Activated T-helper 1 cell treated with anti-CD3 and anti-CD28 coated beads, Interleukin-12 subunit alpha, Interleukin-12 subunit beta, Interleukin-2, Interleukin-4 antibody, amounts not matched to agents 30 ng/mL and 10 ng/mL and 1 ng/mL, durations not matched to agents 14 hours and 24 hours and 36 hours (primary cell): Measurements from ENCODE around the gene RERE. TPM values are rescaled to one million over a fixed set of nuclear protein-coding genes. Genes with fewer than 3 reads are reported as not detected.
"Not testable (repeated sequence)": the region's sequence is repeated elsewhere in the genome, so short reads cannot be mapped to it uniquely, and the experiment has no call there.

Experiments used
- DNase-seq: peaks from one replicate; pipeline ENCODE4 v3.0.0; 2021; ENCODE audit warnings: low spot score
- H3K27ac Mint-ChIP-seq: one replicate; pipeline ENCODE4 v1.8.0; 2021; ENCODE audit warnings: mild to moderate bottlenecking, mixed read lengths
- H3K27me3 Mint-ChIP-seq: one replicate; pipeline ENCODE4 v1.8.0; 2022; ENCODE audit warnings: mild to moderate bottlenecking, moderate library complexity, mixed read lengths; ENCODE audit not compliant: insufficient read depth
- H3K36me3 Mint-ChIP-seq: one replicate; pipeline ENCODE4 v1.8.0; 2021; ENCODE audit warnings: low read depth, mixed read lengths
- H3K4me1 Mint-ChIP-seq: one replicate; pipeline ENCODE4 v1.8.0; 2021; ENCODE audit warnings: low read depth, mixed read lengths
- H3K4me3 Mint-ChIP-seq: one replicate; pipeline ENCODE4 v1.8.0; 2021; ENCODE audit warnings: mild to moderate bottlenecking, moderate library complexity, mixed read lengths
- H3K9me3 Mint-ChIP-seq: one replicate; pipeline ENCODE4 v1.8.0; 2021; ENCODE audit warnings: mixed read lengths
- intact Hi-C: fragments of 100-400 bp; cut with micrococcal nuclease; formaldehyde crosslinking; loops from one replicate; pipeline ENCODE4 v1.15.1; 2024
- total RNA-seq: library from RNA; stranded (reverse); gene quantifications from 2 replicates; pipeline ENCODE4 v1.2.3, GENCODE V29; 2022

The RERE gene
- total RNA-seq, 1 donor from 2014 or later, result 82.0 TPM

- Mint-ChIP-seq H3K9me3 (no peaks in the 10 kb centered on the region), H3K36me3 (peaks cover 17% of the 10 kb centered on the region), H3K27me3 (no peaks in the 10 kb centered on the region), H3K4me3 (no peak overlapping the region), H3K4me1 (peaks cover 37% of the 10 kb centered on the region), H3K27ac (no peak overlapping the region)
- DNase-seq, result no peak
- intact Hi-C loops, result no loop called here
Observed at GRCh38 chr1:8506995-8507615, 310.3 kb downstream of the RERE start.

GRCh38 chr1:8506456-8506855, 311.0 kb downstream of the RERE start:
- H3K27me3 Mint-ChIP-seq, result no peaks in the 10 kb centered on the region
- DNase-seq, result no peak
- H3K4me1 Mint-ChIP-seq, result peaks cover 31% of the 10 kb centered on the region
- no peaks in the 10 kb centered on the region for H3K9me3 Mint-ChIP-seq
- H3K36me3 Mint-ChIP-seq, result peaks cover 17% of the 10 kb centered on the region
- H3K4me3 Mint-ChIP-seq, result no peak overlapping the region
- no peak overlapping the region for H3K27ac Mint-ChIP-seq
- intact Hi-C loops, result no loop called here

GRCh38 chr1:8503842-8504241, 313.6 kb downstream of the RERE start:
- Mint-ChIP-seq H3K4me3 (no peak overlapping the region), H3K27me3 (no peaks in the 10 kb centered on the region), H3K4me1 (peaks cover 8% of the 10 kb centered on the region), H3K36me3 (peaks cover 18% of the 10 kb centered on the region), H3K9me3 (no peaks in the 10 kb centered on the region), H3K27ac (no peak overlapping the region)
- intact Hi-C loops, result no loop called here
- DNase-seq, result no peak

GRCh38 chr1:8502949-8503348, 314.5 kb downstream of the RERE start:
- H3K27ac Mint-ChIP-seq, DNase-seq, H3K27me3 Mint-ChIP-seq, H3K4me3 Mint-ChIP-seq, H3K9me3 Mint-ChIP-seq, intact Hi-C loops, H3K4me1 Mint-ChIP-seq: not testable (repeated sequence)
- peaks cover 13% of the 10 kb centered on the region for H3K36me3 Mint-ChIP-seq

GRCh38 chr1:8497210-8497819, 320.1 kb downstream of the RERE start:
- intact Hi-C loops, result loop anchor here (2.0 kb wide), 1 partner anchor 13 kb away; no protein-coding TSS in a partner anchor
- Mint-ChIP-seq H3K4me3 (no peak overlapping the region), H3K36me3 (peaks cover 41% of the 10 kb centered on the region), H3K27me3 (no peaks in the 10 kb centered on the region), H3K4me1 (peaks cover 34% of the 10 kb centered on the region), H3K27ac (peak overlapping the region; percentile 67), H3K9me3 (peaks cover 4% of the 10 kb centered on the region)
- DNase-seq, result no peak

- H3K9me3 Mint-ChIP-seq, result peaks cover 4% of the 10 kb centered on the region
- H3K4me1 Mint-ChIP-seq, result peaks cover 34% of the 10 kb centered on the region
- H3K27ac Mint-ChIP-seq, result peak overlapping the region; percentile 86
- no peak for DNase-seq
- no peak overlapping the region for H3K4me3 Mint-ChIP-seq
- H3K27me3 Mint-ChIP-seq, result no peaks in the 10 kb centered on the region
- H3K36me3 Mint-ChIP-seq, result peaks cover 45% of the 10 kb centered on the region
- intact Hi-C loops, result loop anchor here (1.0 to 2.0 kb wide), 6 partner anchors 14 to 59 kb away; no protein-coding TSS in a partner anchor
Observed at GRCh38 chr1:8496473-8496872, 321.0 kb downstream of the RERE start.

GRCh38 chr1:8495928-8496401, 321.5 kb downstream of the RERE start:
- peak overlapping the region; percentile 86 for H3K27ac Mint-ChIP-seq
- H3K9me3 Mint-ChIP-seq, result peaks cover 4% of the 10 kb centered on the region
- no peaks in the 10 kb centered on the region for H3K27me3 Mint-ChIP-seq
- intact Hi-C loops, result loop anchor here (1.0 to 2.0 kb wide), 6 partner anchors 15 to 59 kb away; no protein-coding TSS in a partner anchor
- DNase-seq, result no peak
- H3K36me3 Mint-ChIP-seq, result peaks cover 45% of the 10 kb centered on the region
- H3K4me1 Mint-ChIP-seq, result peaks cover 34% of the 10 kb centered on the region
- no peak overlapping the region for H3K4me3 Mint-ChIP-seq

GRCh38 chr1:8494681-8495080, 322.8 kb downstream of the RERE start:
- DNase-seq, result no peak
- Mint-ChIP-seq H3K27me3 (no peaks in the 10 kb centered on the region), H3K4me1 (peaks cover 34% of the 10 kb centered on the region), H3K4me3 (no peak overlapping the region), H3K27ac (no peak overlapping the region), H3K9me3 (peaks cover 4% of the 10 kb centered on the region), H3K36me3 (peaks cover 45% of the 10 kb centered on the region)
- intact Hi-C loops, result no loop called here

- H3K27ac Mint-ChIP-seq, result no peak overlapping the region
- intact Hi-C loops, result no loop called here
- peaks cover 34% of the 10 kb centered on the region for H3K4me1 Mint-ChIP-seq
Observed at GRCh38 chr1:8493916-8494540, 323.4 kb downstream of the RERE start.

GRCh38 chr1:8487249-8487648, 330.2 kb downstream of the RERE start:
- intact Hi-C loops, result no loop called here
- Mint-ChIP-seq H3K4me3 (no peak overlapping the region), H3K4me1 (peaks cover 4% of the 10 kb centered on the region), H3K36me3 (peaks cover 12% of the 10 kb centered on the region), H3K27ac (no peak overlapping the region), H3K9me3 (no peaks in the 10 kb centered on the region), H3K27me3 (no peaks in the 10 kb centered on the region)
- DNase-seq, result no peak

More at GRCh38 chr1:8493916-8494540, 323.4 kb downstream of the RERE start:
- Mint-ChIP-seq H3K4me3 (no peak overlapping the region), H3K27me3 (no peaks in the 10 kb centered on the region), H3K36me3 (peaks cover 43% of the 10 kb centered on the region), H3K9me3 (peaks cover 4% of the 10 kb centered on the region)
- no peak for DNase-seq

- Mint-ChIP-seq H3K9me3 (no peaks in the 10 kb centered on the region), H3K36me3 (peaks cover 11% of the 10 kb centered on the region), H3K27me3 (no peaks in the 10 kb centered on the region), H3K4me3 (no peak overlapping the region), H3K4me1 (peaks cover 4% of the 10 kb centered on the region), H3K27ac (no peak overlapping the region)
- no peak for DNase-seq
- intact Hi-C loops, result no loop called here
Observed at GRCh38 chr1:8486047-8486446, 331.4 kb downstream of the RERE start.

- peaks cover 11% of the 10 kb centered on the region for H3K36me3 Mint-ChIP-seq
- no peaks in the 10 kb centered on the region for H3K27me3 Mint-ChIP-seq
- no peaks in the 10 kb centered on the region for H3K9me3 Mint-ChIP-seq
- intact Hi-C loops, result no loop called here
- peaks cover 9% of the 10 kb centered on the region for H3K4me1 Mint-ChIP-seq
- DNase-seq, result no peak
- H3K27ac Mint-ChIP-seq, result no peak overlapping the region
- H3K4me3 Mint-ChIP-seq, result no peak overlapping the region
Observed at GRCh38 chr1:8483586-8483985, 333.9 kb downstream of the RERE start.

GRCh38 chr1:8482979-8483381, 334.5 kb downstream of the RERE start:
- no peak for DNase-seq
- Mint-ChIP-seq H3K27me3 (no peaks in the 10 kb centered on the region), H3K4me3 (no peak overlapping the region), H3K36me3 (peaks cover 11% of the 10 kb centered on the region), H3K4me1 (peaks cover 14% of the 10 kb centered on the region), H3K27ac (no peak overlapping the region), H3K9me3 (no peaks in the 10 kb centered on the region)
- intact Hi-C loops, result no loop called here
